ENCODE results near the gene LPAR1.

Gene LPAR1

DNA sequence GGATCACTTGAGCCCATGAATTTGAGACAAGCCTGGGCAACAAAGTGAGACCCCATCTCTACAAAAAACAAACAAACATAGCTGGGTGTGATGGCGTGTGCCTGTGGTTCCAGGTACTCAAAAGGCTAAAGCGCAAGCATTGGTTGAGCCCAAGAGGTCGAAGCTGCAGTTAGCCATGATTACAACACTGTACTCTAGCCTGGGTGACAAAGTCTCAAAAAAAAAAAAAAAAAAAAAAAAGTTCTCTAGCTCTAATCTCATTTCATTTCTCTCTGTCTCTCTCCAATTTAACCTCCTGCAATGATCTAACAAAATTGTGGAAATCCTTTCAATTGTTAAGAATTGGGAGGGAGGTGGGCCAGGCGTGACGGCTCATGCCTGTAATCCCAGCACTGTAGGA is 33.3 kb downstream of the LPAR1 start:
- H3K9me3 ChIP-seq (ENCODE audit: control insufficient read depth, insufficient read depth, low read depth, low read length): no peaks in the 10 kb centered on the region
- no peak overlapping the region for H3K27ac ChIP-seq (ENCODE audit: extremely low read depth, low read depth, low read length)
- no peaks in the 10 kb centered on the region for H3K36me3 ChIP-seq (ENCODE audit: control insufficient read depth in 2 of 2, insufficient read depth in 1 of 2, low read length in 2 of 2)
- TF ChIP-seq ZNF776 (tag by site-specific recombination; IDR thresholded peaks at IDR 0.05; ENCODE audit: borderline replicate concordance) (no peak), ZNF19 (tag by site-specific recombination; IDR thresholded peaks at IDR 0.05; ENCODE audit: low read depth) (no peak), ZNF274 (IDR thresholded peaks at IDR 0.05; ENCODE audit: low read length) (no peak), ZNF274 (tag by site-specific recombination; IDR thresholded peaks at IDR 0.05; ENCODE audit: borderline replicate concordance) (no peak), ZNF2 (tag by site-specific recombination; IDR thresholded peaks at IDR 0.05) (no peak), ZNF610 (tag by site-specific recombination; IDR thresholded peaks at IDR 0.05; ENCODE audit: borderline replicate concordance) (no peak), ZIC2 (tag by site-specific recombination; IDR thresholded peaks at IDR 0.05) (no peak), ZNF433 (tag by site-specific recombination; IDR thresholded peaks at IDR 0.05; ENCODE audit: low read depth) (no peak), ZNF155 (tag by site-specific recombination; IDR thresholded peaks at IDR 0.05) (no peak), ZNF623 (tag by site-specific recombination; IDR thresholded peaks at IDR 0.05) (no peak), KLF16 (tag by site-specific recombination; IDR thresholded peaks at IDR 0.05) (no peak), HOXC10 (CRISPR knock-in tag; IDR thresholded peaks at IDR 0.05) (no peak), BCL11B (tag by site-specific recombination; IDR thresholded peaks at IDR 0.05; ENCODE audit: low read depth) (no peak), ZNF23 (tag by site-specific recombination; IDR thresholded peaks at IDR 0.05; ENCODE audit: borderline replicate concordance) (no peak), ZNF366 (tag by site-specific recombination; conservative IDR thresholded peaks at IDR 0.05) (no peak), ZNF529 (tag by site-specific recombination; IDR thresholded peaks at IDR 0.05; ENCODE audit: insufficient replicate concordance) (no peak)
- TF ChIP-seq, protein P1, sequence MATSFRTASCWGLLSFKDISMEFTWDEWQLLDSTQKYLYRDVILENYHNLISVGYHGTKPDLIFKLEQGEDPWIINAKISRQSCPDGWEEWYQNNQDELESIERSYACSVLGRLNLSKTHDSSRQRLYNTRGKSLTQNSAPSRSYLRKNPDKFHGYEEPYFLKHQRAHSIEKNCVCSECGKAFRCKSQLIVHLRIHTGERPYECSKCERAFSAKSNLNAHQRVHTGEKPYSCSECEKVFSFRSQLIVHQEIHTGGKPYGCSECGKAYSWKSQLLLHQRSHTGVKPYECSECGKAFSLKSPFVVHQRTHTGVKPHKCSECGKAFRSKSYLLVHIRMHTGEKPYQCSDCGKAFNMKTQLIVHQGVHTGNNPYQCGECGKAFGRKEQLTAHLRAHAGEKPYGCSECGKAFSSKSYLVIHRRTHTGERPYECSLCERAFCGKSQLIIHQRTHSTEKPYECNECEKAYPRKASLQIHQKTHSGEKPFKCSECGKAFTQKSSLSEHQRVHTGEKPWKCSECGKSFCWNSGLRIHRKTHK (tag by site-specific recombination; IDR thresholded peaks at IDR 0.05): no peak
- TF ChIP-seq, protein P2, sequence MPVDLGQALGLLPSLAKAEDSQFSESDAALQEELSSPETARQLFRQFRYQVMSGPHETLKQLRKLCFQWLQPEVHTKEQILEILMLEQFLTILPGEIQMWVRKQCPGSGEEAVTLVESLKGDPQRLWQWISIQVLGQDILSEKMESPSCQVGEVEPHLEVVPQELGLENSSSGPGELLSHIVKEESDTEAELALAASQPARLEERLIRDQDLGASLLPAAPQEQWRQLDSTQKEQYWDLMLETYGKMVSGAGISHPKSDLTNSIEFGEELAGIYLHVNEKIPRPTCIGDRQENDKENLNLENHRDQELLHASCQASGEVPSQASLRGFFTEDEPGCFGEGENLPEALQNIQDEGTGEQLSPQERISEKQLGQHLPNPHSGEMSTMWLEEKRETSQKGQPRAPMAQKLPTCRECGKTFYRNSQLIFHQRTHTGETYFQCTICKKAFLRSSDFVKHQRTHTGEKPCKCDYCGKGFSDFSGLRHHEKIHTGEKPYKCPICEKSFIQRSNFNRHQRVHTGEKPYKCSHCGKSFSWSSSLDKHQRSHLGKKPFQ (tag by site-specific recombination; IDR thresholded peaks at IDR 0.05): no peak
- TF ChIP-seq, protein P3, sequence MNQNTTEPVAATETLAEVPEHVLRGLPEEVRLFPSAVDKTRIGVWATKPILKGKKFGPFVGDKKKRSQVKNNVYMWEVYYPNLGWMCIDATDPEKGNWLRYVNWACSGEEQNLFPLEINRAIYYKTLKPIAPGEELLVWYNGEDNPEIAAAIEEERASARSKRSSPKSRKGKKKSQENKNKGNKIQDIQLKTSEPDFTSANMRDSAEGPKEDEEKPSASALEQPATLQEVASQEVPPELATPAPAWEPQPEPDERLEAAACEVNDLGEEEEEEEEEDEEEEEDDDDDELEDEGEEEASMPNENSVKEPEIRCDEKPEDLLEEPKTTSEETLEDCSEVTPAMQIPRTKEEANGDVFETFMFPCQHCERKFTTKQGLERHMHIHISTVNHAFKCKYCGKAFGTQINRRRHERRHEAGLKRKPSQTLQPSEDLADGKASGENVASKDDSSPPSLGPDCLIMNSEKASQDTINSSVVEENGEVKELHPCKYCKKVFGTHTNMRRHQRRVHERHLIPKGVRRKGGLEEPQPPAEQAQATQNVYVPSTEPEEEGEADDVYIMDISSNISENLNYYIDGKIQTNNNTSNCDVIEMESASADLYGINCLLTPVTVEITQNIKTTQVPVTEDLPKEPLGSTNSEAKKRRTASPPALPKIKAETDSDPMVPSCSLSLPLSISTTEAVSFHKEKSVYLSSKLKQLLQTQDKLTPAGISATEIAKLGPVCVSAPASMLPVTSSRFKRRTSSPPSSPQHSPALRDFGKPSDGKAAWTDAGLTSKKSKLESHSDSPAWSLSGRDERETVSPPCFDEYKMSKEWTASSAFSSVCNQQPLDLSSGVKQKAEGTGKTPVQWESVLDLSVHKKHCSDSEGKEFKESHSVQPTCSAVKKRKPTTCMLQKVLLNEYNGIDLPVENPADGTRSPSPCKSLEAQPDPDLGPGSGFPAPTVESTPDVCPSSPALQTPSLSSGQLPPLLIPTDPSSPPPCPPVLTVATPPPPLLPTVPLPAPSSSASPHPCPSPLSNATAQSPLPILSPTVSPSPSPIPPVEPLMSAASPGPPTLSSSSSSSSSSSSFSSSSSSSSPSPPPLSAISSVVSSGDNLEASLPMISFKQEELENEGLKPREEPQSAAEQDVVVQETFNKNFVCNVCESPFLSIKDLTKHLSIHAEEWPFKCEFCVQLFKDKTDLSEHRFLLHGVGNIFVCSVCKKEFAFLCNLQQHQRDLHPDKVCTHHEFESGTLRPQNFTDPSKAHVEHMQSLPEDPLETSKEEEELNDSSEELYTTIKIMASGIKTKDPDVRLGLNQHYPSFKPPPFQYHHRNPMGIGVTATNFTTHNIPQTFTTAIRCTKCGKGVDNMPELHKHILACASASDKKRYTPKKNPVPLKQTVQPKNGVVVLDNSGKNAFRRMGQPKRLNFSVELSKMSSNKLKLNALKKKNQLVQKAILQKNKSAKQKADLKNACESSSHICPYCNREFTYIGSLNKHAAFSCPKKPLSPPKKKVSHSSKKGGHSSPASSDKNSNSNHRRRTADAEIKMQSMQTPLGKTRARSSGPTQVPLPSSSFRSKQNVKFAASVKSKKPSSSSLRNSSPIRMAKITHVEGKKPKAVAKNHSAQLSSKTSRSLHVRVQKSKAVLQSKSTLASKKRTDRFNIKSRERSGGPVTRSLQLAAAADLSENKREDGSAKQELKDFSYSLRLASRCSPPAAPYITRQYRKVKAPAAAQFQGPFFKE (tag by site-specific recombination; IDR thresholded peaks at IDR 0.05; ENCODE audit: borderline replicate concordance): no peak
- ChIA-PET POLR2A (no interaction called here), CTCF (interaction anchor here (0.7 kb wide), 1 partner anchor 9 kb away, joined by 4 read pairs; no protein-coding TSS in a partner anchor)
- H3K4me1 ChIP-seq (ENCODE audit: control insufficient read depth, insufficient read depth, low read length): no peaks in the 10 kb centered on the region
- H3K4me3 ChIP-seq (ENCODE audit: low read depth, low read length): no peak overlapping the region
